HCT116 (cell line): ENCODE measurements around the gene RUFY4.

Source experiments
- ATF3 ChIP-seq: IDR thresholded peaks from 2 replicates; pipeline ENCODE4 v1.6.1; 2012
- CEBPB ChIP-seq: IDR thresholded peaks from 2 replicates; pipeline ENCODE4 v1.6.1; 2012; ENCODE audit warnings: low read depth
- CTCF ChIP-seq, 3 experiments: fragments of 200-600 bp in 1 of 3; sonication (generic) in 1 of 3; IDR thresholded peaks in 2 of 3; conservative IDR thresholded peaks in 1 of 3; 2 replicates each; pipeline ENCODE4 v1.5.1; 2012 to 2017; ENCODE audit warnings: low read depth in 2 of 3, low read length in 2 of 3, antibody characterized with exemption in 1 of 3, borderline replicate concordance in 1 of 3, control low read depth in 1 of 3, mild to moderate bottlenecking in 1 of 3, mixed read lengths in 1 of 3, mixed run types in 1 of 3, moderate library complexity in 1 of 3; ENCODE audit not compliant: insufficient read depth in 1 of 3
- EZH2 ChIP-seq: fragments of 200-600 bp; sonication (generic); IDR thresholded peaks from 2 replicates; pipeline ENCODE4 v1.6.1; 2017; ENCODE audit warnings: antibody characterized with exemption, mixed run types
- EZH2phosphoT487 ChIP-seq: fragments of 200-600 bp; IDR thresholded peaks from 2 replicates; pipeline ENCODE4 v1.6.1; 2018; ENCODE audit warnings: antibody characterized with exemption, borderline replicate concordance
- JUND ChIP-seq: IDR thresholded peaks from 2 replicates; pipeline ENCODE4 v1.6.1; 2012
- MAX ChIP-seq: IDR thresholded peaks from 2 replicates; pipeline ENCODE4 v1.6.1; 2012
- POLR2A ChIP-seq: IDR thresholded peaks from 2 replicates; pipeline ENCODE4 v1.7.0; 2011; ENCODE audit warnings: borderline replicate concordance; ENCODE audit not compliant: insufficient read depth, insufficient read length; ENCODE audit errors: extremely low read depth
- RAD21 ChIP-seq: IDR thresholded peaks from 2 replicates; pipeline ENCODE4 v1.6.1; 2012; ENCODE audit warnings: low read depth, mild to moderate bottlenecking
- REST ChIP-seq: IDR thresholded peaks from 2 replicates; pipeline ENCODE4 v1.6.1; 2012; ENCODE audit warnings: low read depth
- SIN3A ChIP-seq: IDR thresholded peaks from 2 replicates; pipeline ENCODE4 v1.6.1; 2012; ENCODE audit warnings: low read depth
- TCF7L2 ChIP-seq: IDR thresholded peaks from 2 replicates; pipeline ENCODE4 v1.7.0; 2011; ENCODE audit warnings: borderline replicate concordance, inconsistent platforms; ENCODE audit not compliant: insufficient read depth, insufficient read length; ENCODE audit errors: extremely low read depth
- ZBTB33 ChIP-seq: IDR thresholded peaks from 2 replicates; pipeline ENCODE4 v1.6.1; 2011; ENCODE audit warnings: mild to moderate bottlenecking, low read length, moderate library complexity; ENCODE audit not compliant: insufficient replicate concordance; ENCODE audit errors: extremely low read depth
- ZFX ChIP-seq: fragments of 450-650 bp; IDR thresholded peaks from 2 replicates; pipeline ENCODE4 v1.6.1; 2017

GRCh38 chr2:218072002-218072401 lies 2.9 kb downstream of the RUFY4 start:
- TF ChIP-seq RAD21 (no peak), CTCF (IDR thresholded peaks at IDR 0.05 in 2 of 3, conservative IDR thresholded peaks at IDR 0.05 in 1 of 3; ENCODE audit: borderline replicate concordance in 1 of 3, insufficient read depth in 1 of 3, low read depth in 2 of 3, low read length in 2 of 3) (no peak), MAX (no peak), JUND (no peak), CEBPB (no peak), POLR2A (no peak), ATF3 (no peak), TCF7L2 (no peak), EZH2 (no peak), ZBTB33 (no peak), REST (no peak), SIN3A (no peak), EZH2phosphoT487 (no peak), ZFX (no peak)
